HG02870 (cell line): ENCODE measurements around the gene C17orf50.

Source experiments
- ATAC-seq: cut with Tn5 transposase; IDR thresholded peaks from one replicate; pipeline ENCODE4 v1.9.1; 2021; ENCODE audit warnings: mild to moderate bottlenecking, moderate library complexity; ENCODE audit not compliant: unreplicated experiment

Gene C17orf50

GRCh38 chr17:35733366-35733765, 27.3 kb upstream of the C17orf50 start:
- no peak for ATAC-seq

- no peak for ATAC-seq
Observed at GRCh38 chr17:35734396-35734795, 26.3 kb upstream of the C17orf50 start.

GRCh38 chr17:35735036-35735805, 25.5 kb upstream of the C17orf50 start:
- no peak for ATAC-seq

DNA sequence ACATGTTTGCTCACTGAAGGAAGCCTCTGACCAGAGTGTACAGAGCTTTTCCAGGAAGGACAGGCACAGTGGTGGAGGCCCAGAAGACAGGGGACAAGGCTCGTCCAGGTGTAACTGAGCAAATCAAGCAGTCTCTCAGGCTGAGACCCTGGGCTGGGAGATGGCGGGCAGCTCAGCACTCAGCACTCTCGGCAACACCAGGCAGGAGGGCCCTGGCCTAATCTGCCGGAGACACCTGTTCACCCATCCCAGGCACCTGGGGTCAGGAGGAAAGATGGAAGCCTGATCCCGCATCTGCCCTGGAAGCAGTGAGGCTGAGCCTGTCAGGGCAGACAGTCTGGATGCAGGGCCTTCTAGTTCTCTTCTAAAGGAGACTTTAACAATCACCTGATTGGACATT, 24.5 kb upstream of the C17orf50 start:
- no peak for ATAC-seq

DNA sequence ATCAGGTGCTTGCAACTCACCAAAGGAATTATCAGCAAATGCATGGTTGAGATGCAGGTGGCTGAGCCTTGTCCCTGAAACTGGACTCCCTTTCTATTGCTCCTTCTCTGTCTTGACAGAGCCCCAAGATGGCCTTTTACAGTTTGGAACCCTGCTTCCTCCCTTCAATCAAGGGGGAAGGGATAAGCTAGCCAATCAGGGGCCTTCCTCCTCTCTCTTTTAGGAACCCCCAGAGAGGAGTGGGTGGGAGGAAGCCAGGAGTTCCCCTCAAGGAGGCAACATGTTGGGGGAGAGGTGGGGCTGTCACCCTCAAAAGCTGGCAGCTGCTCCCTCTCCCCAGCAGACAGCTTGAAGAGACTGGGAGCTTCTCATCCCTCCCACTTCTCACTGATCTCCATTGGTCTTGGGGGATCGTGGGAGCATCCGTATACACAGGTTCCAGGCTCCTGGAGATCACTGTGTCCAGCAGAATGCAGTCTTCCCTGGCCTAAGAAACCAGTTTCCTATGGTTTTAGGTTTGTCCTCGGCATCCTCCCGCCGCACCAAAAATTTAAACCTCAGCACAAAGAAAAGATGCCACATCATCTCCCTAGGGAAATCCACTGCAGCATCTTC, 22.1 kb upstream of the C17orf50 start:
- no peak for ATAC-seq

- no peak for ATAC-seq
Observed at GRCh38 chr17:35740216-35740615, 20.5 kb upstream of the C17orf50 start.

GRCh38 chr17:35740997-35741931, 19.4 kb upstream of the C17orf50 start:
- no peak for ATAC-seq

DNA sequence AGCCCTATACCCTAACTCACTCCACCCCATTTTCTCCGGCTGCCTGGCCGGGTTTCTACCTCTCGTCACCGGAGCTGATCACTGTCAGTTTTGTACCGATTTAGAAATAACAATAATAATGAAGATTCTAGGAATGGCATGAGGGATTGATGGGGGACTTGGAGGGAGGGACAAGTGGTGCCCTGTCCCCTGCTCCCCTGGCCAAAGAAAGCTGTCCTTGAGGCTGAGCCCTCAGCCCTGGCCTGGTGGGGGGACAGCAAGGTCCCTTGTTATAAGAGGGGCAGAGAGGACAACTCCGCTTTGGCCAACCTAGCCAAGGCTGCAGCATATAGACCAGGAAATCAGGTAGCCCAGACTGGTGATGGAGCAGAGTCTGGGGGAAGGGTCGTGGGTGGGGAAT, 18.2 kb upstream of the C17orf50 start:
- no peak for ATAC-seq

- ATAC-seq = no peak
Observed at GRCh38 chr17:35742896-35743477, 17.7 kb upstream of the C17orf50 start.

DNA sequence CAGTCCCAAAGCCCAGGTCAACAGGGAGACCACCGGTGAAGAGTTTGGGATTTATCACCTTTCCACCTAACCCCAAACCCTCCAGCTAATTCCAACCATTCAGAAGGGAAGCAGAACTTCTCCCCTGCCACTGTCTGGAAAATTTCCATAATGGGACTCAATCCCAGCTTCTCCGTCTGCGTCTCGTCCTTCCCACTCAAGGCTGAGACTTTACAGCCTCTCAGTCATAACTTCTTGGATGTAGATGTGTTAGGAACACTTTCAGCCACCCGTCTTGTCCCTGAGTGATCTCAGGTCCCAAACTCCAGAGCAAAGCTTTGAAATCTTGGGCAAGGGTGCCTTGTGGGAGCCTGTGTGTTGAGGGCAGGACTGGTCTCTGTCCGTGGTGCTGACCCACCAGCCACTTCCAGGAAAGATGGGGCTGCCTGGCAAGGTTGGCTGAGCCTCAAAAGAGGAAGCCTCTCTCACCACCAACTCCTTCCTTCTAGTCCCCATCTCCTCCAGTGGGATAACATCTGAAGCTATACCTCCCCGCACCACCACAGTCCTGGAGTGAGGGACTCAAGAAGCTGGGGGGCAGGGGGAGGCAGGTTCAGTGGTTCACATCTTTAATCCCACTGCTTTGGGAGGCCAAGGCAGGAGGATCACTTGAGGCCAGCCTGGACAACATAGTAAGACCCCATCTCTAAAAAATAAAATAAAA, 16.9 kb upstream of the C17orf50 start:
- no peak for ATAC-seq

DNA sequence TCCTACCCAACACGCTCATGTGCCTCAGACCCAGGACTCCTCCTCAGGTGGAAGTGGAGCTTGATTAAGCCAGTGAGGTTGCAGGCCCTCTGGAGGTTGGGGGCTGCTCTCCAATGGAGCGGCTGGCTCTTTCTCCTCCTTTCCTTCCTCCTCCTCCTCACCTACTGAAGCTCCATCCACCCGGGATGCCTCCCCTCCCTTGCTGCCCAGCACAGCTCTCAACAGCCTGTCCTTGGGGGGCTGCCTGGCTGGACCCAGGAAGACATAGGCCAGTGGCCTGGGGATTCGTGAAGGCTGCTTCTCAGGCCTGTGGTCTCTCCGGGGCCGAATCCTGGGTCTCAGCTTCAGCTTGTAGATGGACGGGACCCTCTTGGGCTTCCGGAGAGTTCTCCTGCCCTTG, 15.9 kb upstream of the C17orf50 start:
- no peak for ATAC-seq

- ATAC-seq = no peak
Observed at GRCh38 chr17:35745246-35745645, 15.4 kb upstream of the C17orf50 start.

DNA sequence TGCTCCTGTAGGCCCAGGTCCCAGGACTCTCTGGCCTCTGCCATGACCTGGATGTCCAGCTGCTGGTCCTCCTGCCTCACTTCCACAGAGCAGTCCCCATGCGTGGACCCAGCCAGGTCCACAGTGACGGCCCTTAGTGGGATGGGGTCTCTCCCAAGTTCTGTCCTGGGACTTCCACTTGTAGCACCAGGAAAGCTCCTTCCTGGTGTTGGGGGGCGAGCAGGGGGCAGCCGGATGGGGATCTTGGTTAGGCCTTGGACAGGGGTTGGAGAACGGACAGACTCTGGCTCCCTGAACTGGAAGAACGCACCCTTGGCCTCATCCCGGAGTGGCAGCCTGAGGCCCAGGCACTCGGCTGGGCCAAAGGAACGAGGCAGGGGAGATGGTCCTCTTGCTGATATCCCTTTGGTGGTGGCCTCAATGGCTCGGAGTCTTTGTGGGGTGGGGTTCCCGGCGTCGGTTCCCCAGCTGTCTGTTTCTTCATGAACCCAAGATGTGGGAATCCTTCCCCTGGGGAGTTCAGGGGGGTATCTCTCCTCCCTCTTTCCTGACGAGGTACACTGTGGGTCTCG, 14.9 kb upstream of the C17orf50 start:
- ATAC-seq = no peak

- ATAC-seq = no peak
Observed at GRCh38 chr17:35747540-35748017, 13.1 kb upstream of the C17orf50 start.

DNA sequence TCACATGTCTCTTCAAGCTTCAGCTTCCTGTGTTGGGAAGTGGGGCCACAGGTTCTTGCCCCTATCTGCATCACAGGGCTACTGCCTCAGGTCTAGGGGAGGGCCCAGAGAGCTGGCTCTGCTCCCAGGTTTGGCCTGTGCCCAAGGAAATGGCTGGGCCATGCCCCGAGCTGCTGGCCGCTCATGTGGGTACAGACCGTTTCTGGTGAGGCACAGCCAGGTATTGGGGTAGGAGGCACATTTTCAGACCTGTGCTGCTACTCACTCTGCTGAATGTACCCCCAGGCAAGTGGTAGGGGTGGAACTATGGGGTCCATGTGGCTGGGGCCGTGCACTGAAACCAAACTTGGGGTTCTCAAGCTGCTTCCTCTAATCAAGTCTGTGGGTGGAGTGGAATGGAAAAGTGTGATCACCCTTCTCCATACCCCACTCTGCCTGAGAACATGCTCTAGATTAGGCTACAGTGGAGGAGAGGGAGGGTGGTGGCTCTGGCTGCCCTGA, 12.3 kb upstream of the C17orf50 start:
- no peak for ATAC-seq

DNA sequence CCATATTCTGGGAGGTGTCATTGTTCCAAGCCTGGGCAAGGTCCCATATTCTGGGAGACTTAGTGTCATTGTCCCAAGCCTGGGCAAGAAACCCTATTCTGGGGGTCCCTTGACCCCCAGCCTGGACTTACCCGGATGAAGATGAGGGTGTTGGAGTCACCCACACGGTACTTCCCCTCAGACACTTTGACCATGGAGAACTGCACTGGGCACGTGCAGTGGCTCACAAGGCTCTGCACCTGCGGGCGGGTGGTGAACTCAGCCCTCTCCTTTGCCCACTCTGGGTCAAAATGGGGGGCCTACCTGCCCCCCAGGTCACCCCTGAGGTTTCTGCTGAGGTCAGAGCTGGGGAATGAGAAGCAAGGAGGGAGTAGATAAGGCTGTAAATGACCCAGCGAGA, 11.7 kb upstream of the C17orf50 start:
- no peak for ATAC-seq

DNA sequence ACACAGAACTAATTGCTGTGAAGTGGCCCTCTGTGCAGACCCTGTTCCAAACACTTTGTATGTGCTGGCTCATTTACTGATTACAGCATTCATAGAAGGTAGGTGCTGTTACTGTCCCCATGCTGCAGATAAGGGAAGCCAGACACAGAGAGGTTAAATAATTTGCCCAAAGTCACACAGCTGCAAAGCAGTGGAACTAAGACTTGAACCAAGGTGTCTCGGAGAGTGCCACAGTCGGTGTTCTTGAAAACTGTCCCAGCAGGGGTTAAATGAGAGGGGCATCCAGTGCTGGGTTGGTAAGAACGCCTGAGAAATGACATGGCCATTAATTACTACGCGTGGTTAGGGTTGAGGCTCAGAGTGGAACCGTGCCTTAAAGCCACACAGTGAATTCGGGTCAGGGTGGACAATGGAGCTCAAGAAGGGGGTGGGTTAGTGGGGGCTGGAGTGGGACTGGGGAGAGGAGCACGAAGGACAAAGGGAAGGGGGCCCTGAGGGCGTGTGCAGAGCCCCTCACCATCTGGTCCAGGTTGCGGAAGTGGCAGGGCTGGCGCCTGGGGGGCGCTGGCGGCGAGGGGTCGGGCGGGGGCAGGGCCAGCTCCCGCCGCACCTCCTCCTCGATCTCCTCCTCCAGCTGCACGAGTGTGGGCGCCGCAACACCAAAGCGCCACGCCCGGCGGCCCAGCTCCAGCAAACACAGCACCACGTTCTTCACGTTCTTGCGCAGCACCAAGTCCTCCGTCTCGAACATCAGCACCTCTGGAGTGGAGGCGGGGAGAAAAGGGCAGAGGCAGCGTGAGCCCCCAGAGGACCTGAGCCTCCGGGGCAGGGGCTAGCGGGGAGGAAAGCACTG, 10.9 kb upstream of the C17orf50 start:
- no peak for ATAC-seq

DNA sequence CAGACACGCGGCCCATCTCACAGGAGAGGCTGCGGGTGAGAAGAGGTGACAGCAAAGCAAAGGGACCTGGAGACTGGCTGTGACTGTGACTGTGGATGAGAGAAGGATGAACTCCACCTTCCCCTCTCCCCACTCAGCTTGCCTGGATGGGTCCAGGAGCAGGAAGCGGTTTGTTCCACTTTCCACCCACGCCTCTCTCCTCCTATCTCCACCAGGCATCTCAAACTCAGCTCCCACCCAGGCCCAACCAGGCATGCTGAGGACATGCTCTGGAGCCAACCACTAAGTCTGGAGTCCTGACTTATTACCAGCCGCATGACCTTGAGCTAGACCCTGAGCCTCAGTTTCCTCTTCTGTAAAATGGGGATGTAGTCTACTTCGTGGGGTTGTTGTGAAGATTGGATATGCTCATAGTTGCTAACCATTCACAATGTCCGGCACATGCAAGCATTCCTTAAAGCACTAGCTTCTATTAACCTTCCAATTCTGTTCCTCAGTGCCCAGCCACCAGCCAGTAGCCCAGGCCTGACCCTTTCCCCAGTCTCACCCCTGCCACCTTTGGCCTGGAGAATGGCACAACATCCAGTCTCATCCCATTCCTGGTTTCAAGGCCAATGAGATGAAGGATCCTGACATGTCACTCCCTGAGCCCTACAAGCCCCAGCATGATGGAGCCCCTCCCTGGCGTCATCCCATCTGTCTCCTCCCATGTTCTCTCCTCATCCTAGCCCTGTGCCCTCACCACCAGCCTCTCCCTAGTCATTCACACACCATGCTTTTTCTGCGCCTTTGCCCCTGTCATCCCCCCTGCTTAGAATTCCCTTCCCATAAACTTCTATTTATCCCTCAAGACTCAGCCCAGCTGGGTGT, 9.9 kb upstream of the C17orf50 start:
- no peak for ATAC-seq
